ENCODE data around the gene ATP6V1G2. TPM values are rescaled to one million over a fixed set of nuclear protein-coding genes. Genes with fewer than 3 reads are reported as not detected.
"Not testable (repeated sequence)": the region's sequence is repeated elsewhere in the genome, so short reads cannot be mapped to it uniquely, and the experiment has no call there.

ATP6V1G2 gene
- total RNA-seq, 2 experiments from 2014 or later: 2.7 to 3.8 TPM

- no peak for DNase-seq
- ChIA-PET CTCF (no interaction called here), POLR2A (interaction anchor here (1.0 kb wide), 1 partner anchor 17 kb away, joined by 3 read pairs; no protein-coding TSS in a partner anchor)
- H3K4me1 Mint-ChIP-seq: no peaks in the 10 kb centered on the region
- peaks cover 39% of the 10 kb centered on the region for H3K36me3 Mint-ChIP-seq (ENCODE audit: low read depth)
- peaks cover 11% of the 10 kb centered on the region for H3K27me3 Mint-ChIP-seq
- no peak overlapping the region for H3K27ac Mint-ChIP-seq
- no peak overlapping the region for H3K4me3 Mint-ChIP-seq
- no peaks in the 10 kb centered on the region for H3K9me3 Mint-ChIP-seq
Observed at GRCh38 chr6:31513456-31514165, 32.8 kb downstream of the ATP6V1G2 start.

DNA sequence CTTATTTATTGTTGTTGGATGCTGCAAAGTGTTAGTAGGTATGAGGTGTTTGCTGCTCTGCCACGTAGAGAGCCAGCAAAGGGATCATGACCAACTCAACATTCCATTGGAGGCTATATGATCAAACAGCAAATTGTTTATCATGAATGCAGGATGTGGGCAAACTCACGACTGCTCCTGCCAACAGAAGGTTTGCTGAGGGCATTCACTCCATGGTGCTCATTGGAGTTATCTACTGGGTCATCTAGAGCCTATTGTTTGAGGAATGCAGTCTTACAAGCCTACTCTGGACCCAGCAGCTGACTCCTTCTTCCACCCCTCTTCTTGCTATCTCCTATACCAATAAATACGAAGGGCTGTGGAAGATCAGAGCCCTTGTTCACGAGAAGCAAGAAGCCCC, 36.4 kb downstream of the ATP6V1G2 start:
- ChIA-PET CTCF (no interaction called here), POLR2A (no interaction called here)
- no peak overlapping the region for H3K4me3 Mint-ChIP-seq
- no peak overlapping the region for H3K27ac Mint-ChIP-seq
- peaks cover 70% of the 10 kb centered on the region for H3K36me3 Mint-ChIP-seq (ENCODE audit: low read depth)
- H3K9me3 Mint-ChIP-seq: no peaks in the 10 kb centered on the region
- no peaks in the 10 kb centered on the region for H3K27me3 Mint-ChIP-seq
- no peak for DNase-seq
- peaks cover 3% of the 10 kb centered on the region for H3K4me1 Mint-ChIP-seq

- CTCF ChIA-PET, H3K4me3 Mint-ChIP-seq, H3K27me3 Mint-ChIP-seq, H3K9me3 Mint-ChIP-seq, POLR2A ChIA-PET, H3K4me1 Mint-ChIP-seq, DNase-seq, H3K27ac Mint-ChIP-seq: not testable (repeated sequence)
- H3K36me3 Mint-ChIP-seq (ENCODE audit: low read depth): peaks cover 73% of the 10 kb centered on the region
Observed at GRCh38 chr6:31509036-31509435, 37.4 kb downstream of the ATP6V1G2 start.

DNA sequence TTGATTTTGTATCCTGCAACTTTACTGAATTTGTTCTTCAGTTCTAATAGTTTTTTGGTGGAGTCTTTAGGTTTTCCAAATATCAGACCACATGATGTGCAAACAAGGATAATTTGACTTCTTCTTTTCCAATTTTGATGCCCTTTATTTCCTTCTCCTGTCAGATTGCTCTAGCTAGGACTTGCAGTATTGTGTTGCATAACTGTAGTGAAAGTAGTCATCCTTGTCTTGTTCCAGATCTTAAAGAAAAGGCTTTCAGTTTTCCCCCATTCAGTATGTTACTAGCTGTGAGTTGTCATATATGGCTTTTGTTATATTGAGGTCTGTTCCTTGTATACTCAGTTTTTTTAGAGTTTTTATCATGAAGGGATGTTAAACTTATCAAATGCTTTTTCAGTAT, 43.8 kb downstream of the ATP6V1G2 start:
- H3K9me3 Mint-ChIP-seq: no peaks in the 10 kb centered on the region
- no peak overlapping the region for H3K27ac Mint-ChIP-seq
- H3K27me3 Mint-ChIP-seq: no peaks in the 10 kb centered on the region
- peaks cover 54% of the 10 kb centered on the region for H3K4me1 Mint-ChIP-seq
- CTCF ChIA-PET: interaction anchor here (1.2 to 1.5 kb wide), 2 partner anchors 39 to 44 kb away, joined by 3 read pairs; partner anchors contain the start of genes ATP6V1G2 and DDX39B
- H3K4me3 Mint-ChIP-seq: no peak overlapping the region
- POLR2A ChIA-PET: interaction anchor here (0.7 to 2.0 kb wide), 2 partner anchors 39 to 96 kb away, joined by 3 to 6 read pairs; partner anchors contain the start of gene DDX39B
- no peak for DNase-seq
- peaks cover 52% of the 10 kb centered on the region for H3K36me3 Mint-ChIP-seq (ENCODE audit: low read depth)

DNA sequence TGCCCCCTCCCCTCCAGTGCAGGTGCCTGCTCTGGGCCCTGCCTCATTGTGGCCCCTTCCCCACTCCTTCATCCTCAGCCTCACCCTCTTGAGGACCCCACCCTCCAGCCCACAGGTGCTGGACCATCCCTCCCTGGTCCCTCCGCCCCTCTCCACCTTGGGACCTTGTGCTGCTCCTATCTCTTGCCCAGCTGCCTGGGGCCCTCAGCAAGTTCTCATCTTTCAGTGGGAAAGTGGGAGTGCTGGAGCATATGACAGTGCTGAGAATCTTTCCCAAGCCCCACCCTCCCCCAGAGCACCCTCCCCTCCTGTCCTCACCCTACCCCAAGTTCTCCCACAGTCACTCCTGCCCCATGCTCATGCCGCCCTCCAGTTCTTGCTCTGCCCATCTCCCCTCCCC, 46.8 kb downstream of the ATP6V1G2 start:
- H3K27me3 Mint-ChIP-seq, DNase-seq, H3K9me3 Mint-ChIP-seq, CTCF ChIA-PET, H3K27ac Mint-ChIP-seq: not testable (repeated sequence)
- POLR2A ChIA-PET: interaction anchor here (7.8 kb wide), 1 partner anchor 41 kb away, joined by 164 read pairs; the partner anchor contains the start of gene DDX39B
- peak overlapping the region; percentile 81 for H3K4me3 Mint-ChIP-seq
- H3K4me1 Mint-ChIP-seq: peaks cover 66% of the 10 kb centered on the region
- H3K36me3 Mint-ChIP-seq (ENCODE audit: low read depth): peaks cover 37% of the 10 kb centered on the region

DNA sequence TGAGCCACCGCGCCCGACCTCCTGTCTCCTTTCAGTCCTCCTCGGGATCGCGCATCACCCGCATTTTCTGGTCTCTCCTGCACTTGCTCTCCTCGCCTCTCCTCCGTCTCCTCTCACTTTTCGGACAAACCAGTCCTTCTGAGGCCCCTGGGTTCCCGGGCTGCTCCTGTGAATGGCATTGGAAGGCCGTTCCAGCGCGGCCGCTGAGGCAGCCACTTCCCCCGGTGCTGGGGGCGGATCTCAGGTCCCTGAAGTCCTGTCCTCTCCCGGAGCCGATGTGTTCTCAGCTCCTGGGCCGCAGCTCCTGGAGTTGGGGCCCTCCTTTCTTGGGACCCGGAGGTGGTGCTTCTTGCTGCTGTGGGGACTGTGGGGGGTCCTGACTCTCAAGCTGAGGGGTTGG, 47.7 kb downstream of the ATP6V1G2 start:
- CTCF ChIA-PET: interaction anchor here (0.6 kb wide), 1 partner anchor 340 kb away, joined by 3 read pairs; no protein-coding TSS in a partner anchor
- POLR2A ChIA-PET: interaction anchor here (0.8 to 7.8 kb wide), 5 partner anchors 30 to 76 kb away, joined by 3 to 164 read pairs (median 4); partner anchors contain the start of genes DDX39B, MCCD1 and TNF
- Mint-ChIP-seq H3K4me1 (peaks cover 64% of the 10 kb centered on the region), H3K27me3 (no peaks in the 10 kb centered on the region), H3K36me3 (ENCODE audit: low read depth) (peaks cover 38% of the 10 kb centered on the region), H3K27ac (no peak overlapping the region), H3K9me3 (no peaks in the 10 kb centered on the region), H3K4me3 (peak overlapping the region; percentile 81)
- no peak for DNase-seq

GRCh38 chr6:31497531-31498476, 48.6 kb downstream of the ATP6V1G2 start, which contains the start of gene MICB:
Gene MICB (plus strand): TSS chr6:31498145. CDS start chr6:31498194, 49 bp downstream.
- H3K4me1 Mint-ChIP-seq: peaks cover 62% of the 10 kb centered on the region
- no peaks in the 10 kb centered on the region for H3K27me3 Mint-ChIP-seq

GRCh38 chr6:31496826-31497225, 49.6 kb downstream of the ATP6V1G2 start:
- Mint-ChIP-seq H3K4me3 (peak overlapping the region; percentile 81), H3K4me1 (peaks cover 62% of the 10 kb centered on the region), H3K36me3 (ENCODE audit: low read depth) (peaks cover 31% of the 10 kb centered on the region), H3K27ac (peak overlapping the region; percentile 79)
- not testable (repeated sequence) for DNase-seq, H3K9me3 Mint-ChIP-seq, H3K27me3 Mint-ChIP-seq
- ChIA-PET CTCF (interaction anchor here (0.6 to 6.3 kb wide), 9 partner anchors 28 to 247 kb away, joined by 3 to 53 read pairs (median 5); partner anchors contain the start of genes DDX39B and GPANK1), POLR2A (interaction anchor here (1.0 to 7.8 kb wide), 10 partner anchors 20 to 168 kb away, joined by 3 to 164 read pairs (median 4); partner anchors contain the start of genes C6orf47, CSNK2B, DDX39B and GPANK1)

More at GRCh38 chr6:31497531-31498476, 48.6 kb downstream of the ATP6V1G2 start, which contains the start of gene MICB:
- Mint-ChIP-seq H3K27ac (peak within 1 kb of the TSS; percentile 79), H3K9me3 (no peaks in the 10 kb centered on the region), H3K4me3 (peak within 1 kb of the TSS; percentile 81), H3K36me3 (ENCODE audit: low read depth) (peaks cover 37% of the 10 kb centered on the region)
- ChIA-PET CTCF (interaction anchor here (0.6 to 6.3 kb wide), 5 partner anchors 27 to 340 kb away, joined by 3 to 53 read pairs (median 5); partner anchors contain the start of gene DDX39B), POLR2A (interaction anchor here (0.5 to 7.8 kb wide), 14 partner anchors 19 to 756 kb away, joined by 3 to 164 read pairs (median 4); partner anchors contain the start of genes C6orf47, CSNK2B, DDX39B and GPANK1)
- DNase-seq: peak; percentile 83

DNA sequence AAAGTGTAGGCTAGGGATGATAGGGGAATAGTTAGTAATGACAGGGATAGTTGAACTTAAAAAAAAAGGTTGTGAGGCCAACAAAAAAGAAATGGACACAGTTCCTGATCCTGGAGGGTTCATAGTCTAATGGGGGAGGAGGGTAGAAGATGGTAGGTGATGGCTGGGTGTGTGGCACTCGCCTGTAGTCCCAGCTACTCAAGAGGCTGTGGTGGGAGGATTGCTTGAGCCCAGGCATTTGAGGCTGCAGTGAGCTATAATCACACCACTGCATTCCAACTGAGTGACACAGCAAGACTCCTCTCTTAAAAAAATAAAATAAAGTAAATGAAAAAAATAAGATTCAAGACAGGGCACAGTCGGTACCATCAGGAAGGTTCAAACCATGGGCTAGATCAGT, 50.8 kb downstream of the ATP6V1G2 start:
- no peaks in the 10 kb centered on the region for H3K9me3 Mint-ChIP-seq
- no peak for DNase-seq
- ChIA-PET CTCF (interaction anchor here (1.7 to 6.3 kb wide), 6 partner anchors 36 to 102 kb away, joined by 5 to 53 read pairs (median 14); partner anchors contain the start of gene DDX39B), POLR2A (interaction anchor here (1.1 to 7.8 kb wide), 26 partner anchors 8 to 581 kb away, joined by 3 to 164 read pairs (median 7); partner anchors contain the start of genes CSNK2B, DDX39B, GPANK1 and LST1)
- peaks cover 19% of the 10 kb centered on the region for H3K36me3 Mint-ChIP-seq (ENCODE audit: low read depth)
- peak overlapping the region; percentile 81 for H3K4me3 Mint-ChIP-seq
- no peaks in the 10 kb centered on the region for H3K27me3 Mint-ChIP-seq
- peaks cover 60% of the 10 kb centered on the region for H3K4me1 Mint-ChIP-seq
- peak overlapping the region; percentile 78 for H3K27ac Mint-ChIP-seq

Other genes with a start within 250 kb of the ATP6V1G2 start
- gene HLA-B, start 189.4 kb downstream of the ATP6V1G2 start, total RNA-seq: 1,000 to 10,000 TPM; 5,151 to 5,157 TPM
- gene MICA, start 143.0 kb downstream of the ATP6V1G2 start, total RNA-seq: 10 to 100 TPM; 12.0 to 12.3 TPM
- gene MICB, start 48.5 kb downstream of the ATP6V1G2 start, total RNA-seq: 10 to 100 TPM; 60.8 to 62.9 TPM
- not detected for gene MCCD1, start 17.6 kb downstream of the ATP6V1G2 start, total RNA-seq
- gene DDX39B, start 4.6 kb downstream of the ATP6V1G2 start, total RNA-seq: 100 to 1,000 TPM; 427 to 434 TPM
- gene NFKBIL1, start 1.0 kb upstream of the ATP6V1G2 start, total RNA-seq: 10 to 100 TPM; 22.8 to 23.6 TPM
- gene LTA, start 25.7 kb upstream of the ATP6V1G2 start, total RNA-seq: 10 to 100 TPM; 37.2 to 38.4 TPM
- 100 to 1,000 TPM; 124 to 130 TPM for gene TNF, start 29.0 kb upstream of the ATP6V1G2 start, total RNA-seq
- 1,000 to 10,000 TPM; 1,185 to 1,194 TPM for gene LTB, start 35.8 kb upstream of the ATP6V1G2 start, total RNA-seq
- gene LST1, start 39.7 kb upstream of the ATP6V1G2 start, total RNA-seq: 10 to 100 TPM; 69.8 to 74.5 TPM
- gene NCR3, start 46.4 kb upstream of the ATP6V1G2 start, total RNA-seq: 10 to 100 TPM; 76.4 to 78.3 TPM
- 10 to 100 TPM; 11.3 to 11.7 TPM for gene AIF1, start 68.6 kb upstream of the ATP6V1G2 start, total RNA-seq
- 100 to 1,000 TPM; 215 to 222 TPM for gene PRRC2A, start 74.1 kb upstream of the ATP6V1G2 start, total RNA-seq
- gene BAG6, start 106.1 kb upstream of the ATP6V1G2 start, total RNA-seq: 100 to 1,000 TPM; 275 to 282 TPM
- gene APOM, start 109.3 kb upstream of the ATP6V1G2 start, total RNA-seq: 1 to 10 TPM; 2.9 to 3.6 TPM
- gene C6orf47, start 114.2 kb upstream of the ATP6V1G2 start, total RNA-seq: 10 to 100 TPM; 26.4 to 26.7 TPM
- gene GPANK1, start 118.4 kb upstream of the ATP6V1G2 start, total RNA-seq: 10 to 100 TPM; 33.6 to 35.2 TPM
- 100 to 1,000 TPM; 199 to 212 TPM for gene CSNK2B, start 119.5 kb upstream of the ATP6V1G2 start, total RNA-seq
- gene LY6G5B, start 123.4 kb upstream of the ATP6V1G2 start, total RNA-seq: 10 to 100 TPM; 16.7 to 17.2 TPM
- 1 to 10 TPM; 2.3 to 2.6 TPM for gene LY6G5C, start 134.5 kb upstream of the ATP6V1G2 start, total RNA-seq
- gene ABHD16A, start 156.7 kb upstream of the ATP6V1G2 start, total RNA-seq: 10 to 100 TPM; 53.1 to 55.0 TPM
- not detected for gene LY6G6F, start 160.3 kb upstream of the ATP6V1G2 start, total RNA-seq
- gene LY6G6D, start 168.7 kb upstream of the ATP6V1G2 start, total RNA-seq: not detected
- not detected for gene LY6G6C, start 175.1 kb upstream of the ATP6V1G2 start, total RNA-seq
- gene MPIG6B, start 176.8 kb upstream of the ATP6V1G2 start, total RNA-seq: not detected
- 10 to 100 TPM; 22.1 to 23.9 TPM for gene DDAH2, start 182.7 kb upstream of the ATP6V1G2 start, total RNA-seq
- 100 to 1,000 TPM; 640 to 644 TPM for gene CLIC1, start 189.9 kb upstream of the ATP6V1G2 start, total RNA-seq
- 10 to 100 TPM; 60.1 to 63.2 TPM for gene MSH5, start 193.4 kb upstream of the ATP6V1G2 start, total RNA-seq
- gene SAPCD1, start 216.0 kb upstream of the ATP6V1G2 start, total RNA-seq: 10 to 100 TPM; 10.7 to 14.6 TPM
- gene VWA7, start 230.7 kb upstream of the ATP6V1G2 start, total RNA-seq: 10 to 100 TPM; 11.0 to 12.2 TPM
- gene VARS1, start 249.1 kb upstream of the ATP6V1G2 start, total RNA-seq: 10 to 100 TPM; 84.1 to 88.4 TPM

Measured in activated CD4-positive, alpha-beta memory T cell treated with anti-CD3 and anti-CD28 coated beads, Interleukin-2, amount 10 ng/mL, durations not matched to agents 7 days and 5 days (primary cell).